Heart right ventricle (tissue), 16 donors: ENCODE measurements around the gene AGT. TPM values are rescaled to one million over a fixed set of nuclear protein-coding genes. Genes with fewer than 3 reads are reported as not detected.

Experiments
- ATAC-seq, 8 donors: fragments of 200-7000 bp; cut with Tn5 transposase; one replicate each; pipeline ENCODE4 v1.9.1; 2020; ENCODE audit warnings: mild to moderate bottlenecking in 8 of 8, moderate library complexity in 8 of 8, moderate number of reproducible peaks in 1 of 8
- DNase-seq, 2 donors: peaks; one replicate each; pipeline ENCODE4 v3.0.0-alpha.2; 2020
- H3K27ac ChIP-seq, 10 donors: fragments of 200-600 bp; sonication (generic) in 2 of 10; one replicate each; pipeline versions ENCODE4 v1.5.0 to v1.8.0; 2020 to 2022; ENCODE audit warnings: mild to moderate bottlenecking in 3 of 10
- H3K27me3 ChIP-seq, 7 donors: fragments of 200-600 bp; one replicate each; pipeline ENCODE4 v1.8.0; 2021 to 2022; ENCODE audit warnings: mild to moderate bottlenecking in 2 of 7
- H3K36me3 ChIP-seq, 9 donors: fragments of 200-600 bp; sonication (generic) in 1 of 9; one replicate each; pipeline versions ENCODE4 v1.5.0 to v1.8.0; 2020 to 2022; ENCODE audit warnings: mild to moderate bottlenecking in 2 of 9
- H3K4me1 ChIP-seq, 9 donors: fragments of 200-600 bp; sonication (generic) in 1 of 9; one replicate each; pipeline versions ENCODE4 v1.5.0 to v1.8.0; 2020 to 2022; ENCODE audit warnings: mild to moderate bottlenecking in 4 of 9
- H3K4me3 ChIP-seq, 10 donors: fragments of 200-600 bp; sonication (generic) in 2 of 10; one replicate each; pipeline versions ENCODE4 v1.5.0 to v1.8.0; 2020 to 2022; ENCODE audit warnings: mild to moderate bottlenecking in 7 of 10, moderate library complexity in 2 of 10
- H3K9me3 ChIP-seq, 11 donors: fragments of 200-600 bp in 10 of 11; sonication (generic) in 2 of 11; one replicate each; pipeline versions ENCODE4 v1.5.0 to v1.8.0; 2013 to 2022; ENCODE audit warnings: mild to moderate bottlenecking in 2 of 11, control low read depth in 1 of 11, moderate library complexity in 1 of 11
- CTCF ChIP-seq, 9 donors: fragments of 200-600 bp; sonication (generic) in 2 of 9; IDR thresholded peaks; one replicate each; pipeline versions ENCODE4 v1.5.0 to v1.8.0; 2021 to 2022; ENCODE audit warnings: antibody characterized with exemption in 9 of 9, mild to moderate bottlenecking in 5 of 9, moderate library complexity in 1 of 9
- WGBS, 2 donors: extraction: QIAGEN DNeasy Blood & Tissue Kit; methylation state at CpG; one replicate each; pipeline ENCODE4 v1.1.7; 2013; ENCODE audit warnings: inconsistent platforms in 1 of 2; 5-methylcytosine and 5-hydroxymethylcytosine counted together
- intact Hi-C, 10 donors: fragments of 100-400 bp; cut with DNase I; formaldehyde crosslinking; loops; one replicate each; pipeline versions ENCODE4 v1.11.1 to v1.14.2; 2022
- polyA plus RNA-seq, 2 donors: library from polyadenylated mRNA; stranded (reverse); fragments of 200-250 nt; gene quantifications; one replicate each; pipeline ENCODE4 v1.2.3, GENCODE V29; 2013
- total RNA-seq, 10 donors: library from RNA; stranded (reverse); fragmentation: NEBNext Ultra II Directional in 3 of 10; extraction: Animal tissue kit (Norgen Biotek cat#: 25700) in 3 of 10; gene quantifications; one replicate each; pipeline versions ENCODE4 v1.2.1 to v1.2.4, GENCODE V29; 2021 to 2023
- donor health status: Arrhythmogenic right ventricular cardiomyopathy.
- donor health status: ischemic (EF 13 %, LVEDD 7.1; RV severe dilation, severe dysfunction).
- donor health status: healthy with polysubstance abuse.
- donor health status: DM: no; HTN: yes; CAD: no.
- donor health status: DM: no; HTN: no; CAD: no.
- donor health status: ischemic (EF 25% LVEDD 6.9; RV normal size, moderate dysfunction).
- donor health status: ischemic (EF 25% LVEDD 5.7; RV mildly dilated, moderate dysfunction).
- donor health status: healthy.
- donor health status: DM: yes; HTN: yes; CAD: no.
- donor health status: Ischemic cardiomyopathy.
- donor health status: ischemic (EF 35%, LVEDD 5.7; RV mildly dilated, moderate dysfunction).
- donor health status: nonischemic (EF 11% LVEDD 7.7; RV severe dilation, severe dysfunction).
- donor health status: DM: yes; HTN: yes; CAD: no.
- donor health status: PGD.
- donor health status: ischemic (EF 29% LVEDD 5.4; RV normal size, mild dysfunction).
- donor health status: nonischemic (EF 23%, LVEDD 6.1; RV moderate dilation, normal function).

AGT gene
- total and polyA plus RNA-seq, 12 donors, result 44.2 to 94.7 (median 63.3) TPM

- Histone ChIP-seq H3K4me1 (peaks cover 0 to 7% (median 0%) of the 10 kb centered on the region in 9 donors), H3K36me3 (peaks cover 0 to 62% (median 0%) of the 10 kb centered on the region in 9 donors), H3K4me3 (no peak overlapping the region), H3K9me3 (no peaks in the 10 kb centered on the region), H3K27me3 (no peaks in the 10 kb centered on the region), H3K27ac (no peak overlapping the region)
- intact Hi-C loops, result no loop called here
- ATAC-seq, result no peak
- 70 to 71% methylated on average over 14 of the region's 14 CpGs for WGBS, 2 donors
- no peak for DNase-seq
- TF ChIP-seq CTCF (IDR thresholded peaks at IDR 0.05), result no peak
These were observed 10.8 kb downstream of the AGT start for GRCh38 chr1:230702934-230703678.

DNA sequence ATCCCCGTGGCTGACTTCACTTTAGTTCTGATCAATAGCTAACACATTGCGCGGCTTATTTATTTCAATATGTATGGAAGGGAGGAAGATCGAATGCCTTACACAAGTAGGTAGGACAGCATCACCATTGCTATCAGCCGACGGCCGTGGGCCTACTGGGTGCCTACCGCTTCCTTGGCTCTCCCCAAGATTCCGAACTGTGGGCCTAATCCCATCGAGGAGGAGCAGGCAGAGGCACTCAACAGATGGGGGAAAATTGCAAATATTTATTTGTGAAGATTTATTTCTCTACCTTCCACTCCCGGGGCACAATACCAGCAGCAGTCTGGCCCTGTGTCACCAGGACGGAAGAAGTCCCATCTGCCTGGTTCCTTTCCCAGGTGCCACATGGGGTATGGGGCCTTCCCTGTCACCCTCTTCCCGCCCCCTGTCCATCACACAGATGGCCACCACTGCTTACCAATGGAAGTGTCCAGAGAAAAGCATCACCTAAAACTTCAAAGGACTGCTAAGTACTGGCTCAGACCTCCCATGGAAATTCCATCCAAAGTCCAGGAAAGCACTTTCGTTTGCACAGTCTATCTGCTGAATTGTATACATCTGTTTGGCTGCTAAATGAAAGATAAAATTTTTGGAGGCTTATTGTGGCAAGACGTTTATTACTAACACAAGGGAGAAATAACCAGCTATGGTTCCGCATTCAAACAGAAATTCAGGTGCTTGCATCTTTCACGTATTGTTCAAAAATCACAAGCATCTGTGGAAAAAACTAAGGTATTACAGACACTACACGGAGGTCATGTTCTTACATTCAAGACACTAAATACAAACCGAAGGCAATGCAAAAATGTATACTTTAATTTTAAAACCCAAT lies 11.8 kb downstream of the AGT start:
- intact Hi-C loops, result no loop called here
- Histone ChIP-seq H3K9me3 (no peaks in the 10 kb centered on the region), H3K27me3 (no peaks in the 10 kb centered on the region), H3K27ac (no peak overlapping the region), H3K4me1 (peaks cover 0 to 6% (median 0%) of the 10 kb centered on the region in 9 donors), H3K4me3 (no peak overlapping the region), H3K36me3 (peaks cover 0 to 54% (median 0%) of the 10 kb centered on the region in 9 donors)
- DNase-seq (no peak), ATAC-seq (no peak)
- no peak for TF ChIP-seq CTCF (IDR thresholded peaks at IDR 0.05)
- WGBS, 2 donors, result 91% methylated on average over 19 of the region's 19 CpGs

DNA sequence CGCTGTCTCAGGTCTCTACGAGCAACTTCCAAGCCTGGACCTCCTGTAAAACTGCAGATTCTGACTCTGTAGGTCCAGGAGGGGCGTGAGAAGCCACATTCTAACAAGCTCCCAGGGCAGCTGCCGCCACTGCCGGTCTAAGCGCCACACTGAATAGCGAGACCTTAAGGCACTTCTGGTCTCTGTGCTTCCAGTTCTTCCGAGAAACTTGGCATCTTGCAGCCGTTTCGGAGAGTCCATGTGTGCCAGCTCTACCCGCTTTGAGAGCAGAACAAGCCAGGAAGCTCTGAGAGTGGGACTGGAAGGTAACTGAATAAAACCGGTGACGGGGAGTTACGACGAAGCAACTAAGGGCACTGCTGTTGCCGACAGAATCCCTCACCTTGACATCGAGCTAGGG lies 12.5 kb downstream of the AGT start:
- WGBS, 2 donors, result 87 to 93% methylated on average over 17 of the region's 17 CpGs
- Histone ChIP-seq H3K4me3 (no peak overlapping the region), H3K4me1 (peaks cover 0 to 13% (median 0%) of the 10 kb centered on the region in 9 donors), H3K36me3 (peaks cover 0 to 51% (median 0%) of the 10 kb centered on the region in 9 donors), H3K9me3 (no peaks in the 10 kb centered on the region), H3K27me3 (no peaks in the 10 kb centered on the region), H3K27ac (no peak overlapping the region)
- no peak for ATAC-seq
- no peak for TF ChIP-seq CTCF (IDR thresholded peaks at IDR 0.05)
- no peak for DNase-seq
- intact Hi-C loops, result no loop called here

- 91 to 97% methylated on average over 4 of the region's 4 CpGs for WGBS, 2 donors
- ATAC-seq, result no peak
- H3K9me3 ChIP-seq, result no peaks in the 10 kb centered on the region
These were observed 13.8 kb downstream of the AGT start for GRCh38 chr1:230700132-230700531.

More at GRCh38 chr1:230700132-230700531, 13.8 kb downstream of the AGT start:
- Histone ChIP-seq H3K4me3 (no peak overlapping the region), H3K36me3 (peaks cover 0 to 39% (median 0%) of the 10 kb centered on the region in 9 donors), H3K27me3 (no peaks in the 10 kb centered on the region), H3K27ac (no peak overlapping the region), H3K4me1 (peaks cover 0 to 16% (median 0%) of the 10 kb centered on the region in 9 donors)
- no peak for TF ChIP-seq CTCF (IDR thresholded peaks at IDR 0.05)
- intact Hi-C loops, result no loop called here
- DNase-seq, result no peak
